Urothelium cell line (cell line): ENCODE data around the gene ISLR2.

Source experiments
- DNase-seq: peaks from one replicate; pipeline ENCODE4 v3.0.0; 2011; ENCODE audit warnings: low spot score, mixed read lengths
- FAIRE-seq: peaks from 2 replicates; lab custom pipeline; 2011; peaks lifted over from hg19 to GRCh38; lab: Jason Lieb, UNC

The ISLR2 gene

DNA sequence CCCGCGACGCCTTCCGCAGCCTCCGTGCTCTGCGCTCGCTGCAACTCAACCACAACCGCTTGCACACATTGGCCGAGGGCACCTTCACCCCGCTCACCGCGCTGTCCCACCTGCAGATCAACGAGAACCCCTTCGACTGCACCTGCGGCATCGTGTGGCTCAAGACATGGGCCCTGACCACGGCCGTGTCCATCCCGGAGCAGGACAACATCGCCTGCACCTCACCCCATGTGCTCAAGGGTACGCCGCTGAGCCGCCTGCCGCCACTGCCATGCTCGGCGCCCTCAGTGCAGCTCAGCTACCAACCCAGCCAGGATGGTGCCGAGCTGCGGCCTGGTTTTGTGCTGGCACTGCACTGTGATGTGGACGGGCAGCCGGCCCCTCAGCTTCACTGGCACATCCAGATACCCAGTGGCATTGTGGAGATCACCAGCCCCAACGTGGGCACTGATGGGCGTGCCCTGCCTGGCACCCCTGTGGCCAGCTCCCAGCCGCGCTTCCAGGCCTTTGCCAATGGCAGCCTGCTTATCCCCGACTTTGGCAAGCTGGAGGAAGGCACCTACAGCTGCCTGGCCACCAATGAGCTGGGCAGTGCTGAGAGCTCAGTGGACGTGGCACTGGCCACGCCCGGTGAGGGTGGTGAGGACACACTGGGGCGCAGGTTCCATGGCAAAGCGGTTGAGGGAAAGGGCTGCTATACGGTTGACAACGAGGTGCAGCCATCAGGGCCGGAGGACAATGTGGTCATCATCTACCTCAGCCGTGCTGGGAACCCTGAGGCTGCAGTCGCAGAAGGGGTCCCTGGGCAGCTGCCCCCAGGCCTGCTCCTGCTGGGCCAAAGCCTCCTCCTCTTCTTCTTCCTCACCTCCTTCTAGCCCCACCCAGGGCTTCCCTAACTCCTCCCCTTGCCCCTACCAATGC lies 45.1 kb downstream of the ISLR2 start:
- no peak for FAIRE-seq

DNA sequence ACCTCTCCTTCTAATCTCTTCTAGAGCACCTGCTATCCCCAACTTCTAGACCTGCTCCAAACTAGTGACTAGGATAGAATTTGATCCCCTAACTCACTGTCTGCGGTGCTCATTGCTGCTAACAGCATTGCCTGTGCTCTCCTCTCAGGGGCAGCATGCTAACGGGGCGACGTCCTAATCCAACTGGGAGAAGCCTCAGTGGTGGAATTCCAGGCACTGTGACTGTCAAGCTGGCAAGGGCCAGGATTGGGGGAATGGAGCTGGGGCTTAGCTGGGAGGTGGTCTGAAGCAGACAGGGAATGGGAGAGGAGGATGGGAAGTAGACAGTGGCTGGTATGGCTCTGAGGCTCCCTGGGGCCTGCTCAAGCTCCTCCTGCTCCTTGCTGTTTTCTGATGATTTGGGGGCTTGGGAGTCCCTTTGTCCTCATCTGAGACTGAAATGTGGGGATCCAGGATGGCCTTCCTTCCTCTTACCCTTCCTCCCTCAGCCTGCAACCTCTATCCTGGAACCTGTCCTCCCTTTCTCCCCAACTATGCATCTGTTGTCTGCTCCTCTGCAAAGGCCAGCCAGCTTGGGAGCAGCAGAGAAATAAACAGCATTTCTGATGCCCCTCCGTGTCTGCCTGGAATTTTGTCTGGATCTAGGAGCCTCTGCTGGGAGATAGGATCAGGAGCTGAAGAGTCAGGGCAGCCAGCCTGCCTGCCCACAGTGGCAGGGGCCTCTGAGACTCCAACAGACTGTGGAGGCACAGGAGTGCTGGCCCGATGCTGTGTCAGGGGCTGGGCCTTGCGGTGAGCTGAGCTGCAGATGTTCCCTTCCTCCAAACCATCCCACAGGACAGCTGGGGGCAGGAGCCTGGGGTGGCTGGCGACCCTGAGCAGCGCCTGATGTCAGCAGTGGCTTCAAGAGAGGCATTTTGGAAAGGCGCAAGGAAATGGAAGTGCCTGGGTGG lies 46.2 kb downstream of the ISLR2 start:
- FAIRE-seq, result peak; percentile 50
- no peak for DNase-seq

More for the DNA sequence above, 45.1 kb downstream of the ISLR2 start:
- no peak for DNase-seq

DNA sequence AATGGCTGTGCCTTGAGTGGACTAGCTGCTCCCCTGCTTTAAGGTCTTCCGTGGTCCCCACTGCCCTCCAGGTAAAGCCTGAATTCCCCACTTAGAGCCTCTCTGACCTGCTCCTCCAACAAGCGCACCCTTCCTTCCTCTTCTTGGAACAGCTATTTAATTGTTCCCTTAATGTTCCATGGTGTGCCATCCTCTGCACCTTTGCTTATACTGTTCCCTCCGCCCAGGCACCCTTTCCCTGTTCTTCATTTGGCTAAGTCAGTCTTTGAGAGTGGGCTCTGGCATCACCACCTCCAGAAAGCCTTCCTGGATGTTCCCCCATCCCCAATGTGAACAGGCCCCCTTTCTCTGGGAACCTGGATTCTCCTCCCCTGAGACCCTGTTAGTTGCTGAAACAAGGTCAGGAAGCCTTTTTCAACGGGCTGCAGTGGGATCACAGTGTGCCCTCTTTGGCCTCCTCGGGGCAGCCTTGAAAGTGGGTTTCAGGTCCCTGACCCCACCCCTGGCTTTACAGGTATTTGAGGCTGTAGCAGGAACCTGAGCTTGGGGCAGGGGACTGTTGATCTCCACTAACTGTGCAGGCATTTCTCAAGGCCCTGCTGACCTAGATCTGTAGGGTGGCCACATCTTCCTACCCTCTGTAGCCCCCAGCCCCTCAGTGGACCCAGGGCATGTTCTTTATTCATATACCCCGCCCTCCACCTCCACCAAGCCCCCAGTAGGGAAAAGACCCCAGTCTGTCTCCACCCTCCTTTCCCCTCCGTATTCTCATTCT lies 48.1 kb downstream of the ISLR2 start:
- FAIRE-seq (no peak), DNase-seq (no peak)

DNA sequence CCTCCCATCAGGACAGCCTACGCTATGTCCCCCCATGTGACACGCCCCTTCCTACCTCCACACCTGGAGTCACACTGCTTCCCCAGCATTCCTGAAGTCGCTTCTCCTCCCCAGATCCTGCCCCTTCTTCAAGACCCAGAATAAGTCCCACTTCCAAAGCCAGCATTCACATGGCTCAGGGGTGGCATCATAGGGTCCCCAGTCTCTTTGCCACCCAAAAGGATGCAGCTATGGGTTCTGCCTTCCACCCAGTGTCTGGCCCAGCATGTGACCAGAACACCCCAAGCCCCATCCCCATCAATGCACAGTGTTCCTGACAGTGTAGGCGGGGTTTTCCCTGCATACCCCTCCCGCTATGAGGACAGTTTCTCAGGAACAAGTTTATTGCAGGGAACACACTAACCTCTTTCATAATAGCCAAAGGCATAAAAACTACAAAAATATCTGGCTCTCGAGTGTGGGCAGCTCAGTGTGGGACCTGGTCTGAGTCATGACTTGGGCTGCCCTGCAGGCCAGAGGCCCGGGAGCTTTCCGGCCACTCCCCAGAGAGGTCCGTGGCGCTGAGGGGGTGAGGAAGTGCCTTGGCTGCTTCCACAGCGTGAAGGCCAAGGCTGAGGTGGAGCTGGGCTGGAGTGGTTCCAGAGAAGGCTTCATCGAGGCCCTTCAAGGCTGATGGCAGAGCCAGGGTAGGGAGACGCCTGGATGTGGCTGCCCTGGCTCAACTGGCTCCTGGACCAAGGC lies 48.9 kb downstream of the ISLR2 start:
- FAIRE-seq (no peak), DNase-seq (peak; percentile 39)

DNA sequence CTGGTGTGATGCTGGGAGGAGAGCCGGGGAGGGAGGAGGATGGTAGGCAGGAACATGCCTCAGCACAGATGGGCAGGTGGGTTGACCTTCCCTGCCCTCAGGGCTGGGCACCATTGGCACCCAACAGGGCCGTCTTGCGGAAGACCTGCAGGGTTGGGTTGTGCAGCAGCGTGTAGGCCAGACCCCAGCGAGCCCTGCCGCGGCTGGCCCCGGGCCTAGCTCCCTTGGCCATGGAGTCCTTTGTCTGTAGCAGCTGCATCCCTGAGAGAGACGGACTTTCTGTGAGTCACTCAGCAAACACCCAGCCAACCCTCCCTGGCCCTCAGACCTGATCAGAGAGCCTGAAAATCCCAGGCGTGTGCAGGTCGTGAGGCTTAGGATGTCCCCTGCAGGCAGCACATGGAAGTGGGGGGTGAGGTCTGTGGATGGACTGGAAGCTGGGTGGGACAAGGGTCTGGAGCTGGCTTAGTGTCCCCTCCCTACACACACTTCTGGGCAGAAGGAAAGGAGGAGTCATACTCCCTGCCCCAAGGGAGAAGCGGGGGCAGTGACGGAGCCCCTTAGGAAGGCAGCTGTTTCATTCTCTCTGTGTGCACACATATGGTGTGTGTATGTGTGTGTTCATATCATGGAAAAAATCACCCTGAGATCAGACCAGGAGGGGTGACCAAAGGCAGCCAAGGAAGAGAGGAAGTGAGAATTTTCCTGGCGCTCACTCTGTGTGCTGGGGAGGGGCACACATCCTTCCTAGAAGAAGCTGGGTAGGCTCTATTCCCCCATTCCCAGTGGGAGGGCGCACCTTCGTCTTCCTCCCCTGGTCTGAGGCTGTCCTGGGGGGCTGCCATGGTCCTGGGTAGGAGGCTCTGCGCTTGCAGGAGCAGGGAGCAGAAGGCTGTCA lies 49.8 kb downstream of the ISLR2 start:
- FAIRE-seq (no peak), DNase-seq (no peak)

- DNase-seq (no peak), FAIRE-seq (peak; percentile 59)
Measured at GRCh38 chr15:74180881-74181602, 50.7 kb downstream of the ISLR2 start.

- FAIRE-seq, result no peak
Measured at GRCh38 chr15:74182131-74182530, 51.7 kb downstream of the ISLR2 start.

DNA sequence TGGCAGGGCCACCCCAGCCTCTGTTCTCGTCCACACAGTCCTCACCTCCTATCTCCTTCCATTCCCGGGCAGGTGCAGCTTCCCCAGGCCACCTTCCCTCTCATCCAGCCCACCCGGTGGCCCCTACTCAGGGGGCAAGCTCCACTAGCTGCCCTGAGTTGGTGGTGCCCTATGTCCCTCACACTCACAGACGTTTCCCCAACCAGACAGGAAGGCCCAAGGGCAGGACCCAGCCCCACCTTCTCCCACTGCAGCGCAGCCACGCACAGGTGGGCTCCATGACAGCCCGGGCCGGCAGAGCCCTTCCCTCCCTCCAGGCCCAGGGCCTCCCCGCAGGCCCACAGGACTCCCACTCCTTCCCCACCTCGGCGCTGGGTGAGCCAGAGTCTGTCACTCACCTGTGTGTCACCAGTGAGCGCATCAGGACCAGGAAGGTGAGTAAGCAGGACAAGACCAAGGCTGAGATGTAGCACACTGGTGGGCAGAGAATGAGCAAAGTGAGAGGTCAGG lies 54.3 kb downstream of the ISLR2 start:
- DNase-seq, result no peak
- FAIRE-seq, result no peak

More at GRCh38 chr15:74182131-74182530, 51.7 kb downstream of the ISLR2 start:
- DNase-seq, result no peak

GRCh38 chr15:74185710-74186348 lies 55.4 kb downstream of the ISLR2 start:
- DNase-seq (no peak), FAIRE-seq (no peak)
